Neuronal stem cell (in vitro differentiated cells): ENCODE data around the gene GABBR1.

Experiments used
- DNase-seq: peaks from one replicate; pipeline ENCODE4 v3.0.0-alpha.2; 2013; ENCODE audit warnings: low spot score
- H2AFZ ChIP-seq: one replicate; pipeline ENCODE4 v1.6.1; 2013; ENCODE audit warnings: mild to moderate bottlenecking, low read length, inconsistent platforms
- H2AK5ac ChIP-seq: 2 replicates; pipeline ENCODE4 v1.6.1; 2013; ENCODE audit warnings: low read depth, mild to moderate bottlenecking, inconsistent platforms, low read length, moderate library complexity, mixed read lengths
- H2BK120ac ChIP-seq: 2 replicates; pipeline ENCODE4 v1.6.1; 2013; ENCODE audit warnings: low read depth, mild to moderate bottlenecking, inconsistent platforms, low read length, moderate library complexity, mixed read lengths
- H2BK12ac ChIP-seq: one replicate; pipeline ENCODE4 v1.6.1; 2013; ENCODE audit warnings: low read length, inconsistent platforms
- H2BK15ac ChIP-seq: 2 replicates; pipeline ENCODE4 v1.6.1; 2013; ENCODE audit warnings: mild to moderate bottlenecking, low read length, inconsistent platforms, mixed read lengths
- H2BK5ac ChIP-seq: one replicate; pipeline ENCODE4 v1.6.1; 2013; ENCODE audit warnings: inconsistent platforms, mild to moderate bottlenecking, low read length, moderate library complexity
- H3K14ac ChIP-seq: one replicate; pipeline ENCODE4 v1.6.1; 2013; ENCODE audit warnings: low read length, inconsistent platforms
- H3K18ac ChIP-seq: 2 replicates; pipeline ENCODE4 v1.6.1; 2013; ENCODE audit warnings: low read length, inconsistent platforms
- H3K23ac ChIP-seq: 2 replicates; pipeline ENCODE4 v1.6.1; 2013; ENCODE audit warnings: low read depth, mild to moderate bottlenecking, mixed read lengths, low read length, inconsistent platforms; ENCODE audit not compliant: poor library complexity
- H3K27ac ChIP-seq: replicated peaks from 3 replicates; pipeline ENCODE4 v1.5.1; 2013; ENCODE audit warnings: low read length, inconsistent platforms
- H3K27me3 ChIP-seq, 3 experiments: 2 replicates each; pipeline ENCODE4 v1.6.1; 2013; ENCODE audit warnings: low read length in 3 of 3, mild to moderate bottlenecking in 2 of 3, inconsistent platforms in 1 of 3, low read depth in 1 of 3, mixed read lengths in 1 of 3, moderate library complexity in 1 of 3; ENCODE audit not compliant: control insufficient read depth in 3 of 3, insufficient read depth in 3 of 3
- H3K36me3 ChIP-seq, 2 donors: replicated peaks in 1 of 2; 2 replicates each; pipeline ENCODE4 v1.6.1; 2013; ENCODE audit warnings: low read length in 2 of 2; ENCODE audit not compliant: control insufficient read depth in 2 of 2, insufficient read depth in 2 of 2
- H3K4ac ChIP-seq: 2 replicates; pipeline ENCODE4 v1.6.1; 2013; ENCODE audit warnings: inconsistent platforms, mild to moderate bottlenecking, low read length, moderate library complexity
- H3K4me1 ChIP-seq, 2 donors: 1 replicate in 1 of 2; 2 replicates in 1 of 2; pipeline ENCODE4 v1.6.1; 2013; ENCODE audit warnings: low read length in 2 of 2, low read depth in 1 of 2; ENCODE audit not compliant: control insufficient read depth in 2 of 2, insufficient read depth in 1 of 2
- H3K4me2 ChIP-seq: one replicate; pipeline ENCODE4 v1.6.1; 2013; ENCODE audit warnings: mild to moderate bottlenecking, low read length, inconsistent platforms; ENCODE audit not compliant: insufficient read depth, poor library complexity, severe bottlenecking
- H3K4me3 ChIP-seq, 2 donors: 2 replicates each; pipeline ENCODE4 v1.5.1; 2013; ENCODE audit warnings: low read length in 2 of 2, mild to moderate bottlenecking in 2 of 2, inconsistent platforms in 1 of 2, moderate library complexity in 1 of 2
- H3K79me1 ChIP-seq: one replicate; pipeline ENCODE4 v1.6.1; 2013; ENCODE audit warnings: low read depth, mild to moderate bottlenecking, inconsistent platforms, low read length, moderate library complexity
- H3K9ac ChIP-seq: one replicate; pipeline ENCODE4 v1.6.1; 2013; ENCODE audit warnings: mild to moderate bottlenecking, low read depth, low read length, inconsistent platforms; ENCODE audit not compliant: poor library complexity
- H3K9me3 ChIP-seq, 2 donors: replicated peaks in 1 of 2; 2 replicates each; pipeline versions ENCODE3 to v1.6.1; 2013; ENCODE audit warnings: low read length in 2 of 2, mild to moderate bottlenecking in 2 of 2, inconsistent platforms in 1 of 2, low read depth in 1 of 2, mixed read lengths in 1 of 2, moderate library complexity in 1 of 2; ENCODE audit not compliant: control insufficient read depth in 2 of 2, insufficient read depth in 1 of 2
- H4K8ac ChIP-seq: one replicate; pipeline ENCODE4 v1.6.1; 2013; ENCODE audit warnings: low read depth, mild to moderate bottlenecking, inconsistent platforms, low read length, moderate library complexity
- H4K91ac ChIP-seq: one replicate; pipeline ENCODE4 v1.6.1; 2013; ENCODE audit warnings: low read length, low read depth, mild to moderate bottlenecking, inconsistent platforms; ENCODE audit not compliant: poor library complexity
- WGBS, 2 donors: extraction: QIAGEN DNeasy Blood & Tissue Kit; methylation state at CpG; one replicate each; pipeline ENCODE4 v1.1.7; 2013; ENCODE audit warnings: missing lambda C conversion rate in 2 of 2, mixed read lengths in 1 of 2; ENCODE audit not compliant: insufficient read length in 2 of 2, insufficient replicate concordance in 1 of 2; ENCODE audit errors: extremely low coverage in 2 of 2; 5-methylcytosine and 5-hydroxymethylcytosine counted together

The GABBR1 gene

DNA sequence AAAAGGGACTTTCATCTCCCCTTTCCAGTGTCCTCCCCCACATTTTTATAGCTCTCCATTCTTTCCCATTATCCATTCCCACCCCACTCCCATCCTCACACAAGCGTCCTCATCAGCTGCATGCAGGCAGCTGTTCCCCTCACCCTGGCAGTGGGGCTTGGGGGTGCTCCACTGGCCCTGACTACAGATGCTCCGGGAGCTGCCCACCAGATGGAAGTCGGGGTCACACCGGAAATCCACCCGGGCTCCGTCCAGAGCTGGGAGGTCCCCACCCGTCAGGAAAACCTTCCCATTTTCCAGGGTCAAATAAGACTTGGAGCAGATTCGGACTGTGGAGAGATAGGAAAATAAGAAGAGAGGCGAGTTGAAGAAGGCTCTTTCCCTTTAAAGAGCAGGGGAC, 2.7 kb downstream of the GABBR1 start:
- no peak overlapping the region for H2BK5ac ChIP-seq
- no peak overlapping the region for H3K4ac ChIP-seq
- no peak overlapping the region for H3K4me3 ChIP-seq
- H4K8ac ChIP-seq: no peak overlapping the region
- no peak overlapping the region for H2AK5ac ChIP-seq
- no peak overlapping the region for H3K23ac ChIP-seq
- no peak overlapping the region for H2BK15ac ChIP-seq
- no peak overlapping the region for H3K14ac ChIP-seq
- H3K4me1 ChIP-seq: peaks cover 34 to 45% of the 10 kb centered on the region in 2 donors
- H2BK12ac ChIP-seq: no peak overlapping the region
- peak overlapping the region; percentile 51 for H3K9ac ChIP-seq
- no peaks in the 10 kb centered on the region for H3K27me3 ChIP-seq
- H3K18ac ChIP-seq: no peak overlapping the region
- H4K91ac ChIP-seq: no peak overlapping the region
- H2AFZ ChIP-seq: no peak overlapping the region
- peaks cover 2 to 5% of the 10 kb centered on the region in 2 donors for H3K36me3 ChIP-seq
- H3K4me2 ChIP-seq: peak overlapping the region; percentile 21
- H3K27ac ChIP-seq: no peak overlapping the region
- H2BK120ac ChIP-seq: no peak overlapping the region
- no peaks in the 10 kb centered on the region for H3K9me3 ChIP-seq
- WGBS, 2 donors: no CpG with 5 or more reads among the region's 9 CpGs
- peaks cover 8% of the 10 kb centered on the region for H3K79me1 ChIP-seq
- DNase-seq: no peak

GRCh38 chr6:29629571-29629970, 3.4 kb downstream of the GABBR1 start:
- Histone ChIP-seq H3K79me1 (peaks cover 8% of the 10 kb centered on the region), H4K8ac (no peak overlapping the region), H2AFZ (no peak overlapping the region), H3K4me1 (peaks cover 40 to 52% of the 10 kb centered on the region in 2 donors), H3K9ac (no peak overlapping the region), H4K91ac (no peak overlapping the region), H2BK5ac (no peak overlapping the region), H3K9me3 (no peaks in the 10 kb centered on the region), H2BK12ac (no peak overlapping the region), H2BK120ac (no peak overlapping the region), H3K36me3 (peaks cover under 1 to 5% of the 10 kb centered on the region in 2 donors), H3K27me3 (no peaks in the 10 kb centered on the region), H3K23ac (no peak overlapping the region), H2AK5ac (no peak overlapping the region), H3K4me2 (no peak overlapping the region), H3K4ac (no peak overlapping the region), H3K14ac (no peak overlapping the region), H3K18ac (no peak overlapping the region), H3K27ac (no peak overlapping the region), H3K4me3 (no peak overlapping the region), H2BK15ac (no peak overlapping the region)
- WGBS, 2 donors: no CpG with 5 or more reads among the region's 2 CpGs
- DNase-seq: no peak

GRCh38 chr6:29628419-29629281, 4.3 kb downstream of the GABBR1 start:
- H2BK12ac ChIP-seq: no peak overlapping the region
- no peak overlapping the region for H3K14ac ChIP-seq
- no peak overlapping the region for H4K91ac ChIP-seq
- H3K4ac ChIP-seq: no peak overlapping the region
- H2BK15ac ChIP-seq: peak overlapping the region; percentile 45
- H2AK5ac ChIP-seq: peak overlapping the region; percentile 53
- no peaks in the 10 kb centered on the region for H3K27me3 ChIP-seq
- peaks cover 42 to 59% of the 10 kb centered on the region in 2 donors for H3K4me1 ChIP-seq
- H2BK120ac ChIP-seq: no peak overlapping the region
- no peak overlapping the region for H4K8ac ChIP-seq
- H3K9me3 ChIP-seq: no peaks in the 10 kb centered on the region
- peak overlapping the region; percentile 88 for H3K9ac ChIP-seq
- H2BK5ac ChIP-seq: peak overlapping the region; percentile 70
- peak overlapping the region; percentile 62 to 81 for H3K4me3 ChIP-seq
- H3K27ac ChIP-seq: peak overlapping the region; percentile 88
- no CpG with 5 or more reads among the region's 32 CpGs for WGBS, 2 donors
- DNase-seq: peak; percentile 78
- peak overlapping the region; percentile 98 for H3K18ac ChIP-seq
- H2AFZ ChIP-seq: peak overlapping the region; percentile 83
- peak overlapping the region; percentile 63 for H3K4me2 ChIP-seq
- peaks cover 8% of the 10 kb centered on the region for H3K79me1 ChIP-seq
- peak overlapping the region; percentile 59 for H3K23ac ChIP-seq
- H3K36me3 ChIP-seq: peaks cover 2 to 6% of the 10 kb centered on the region in 2 donors

DNA sequence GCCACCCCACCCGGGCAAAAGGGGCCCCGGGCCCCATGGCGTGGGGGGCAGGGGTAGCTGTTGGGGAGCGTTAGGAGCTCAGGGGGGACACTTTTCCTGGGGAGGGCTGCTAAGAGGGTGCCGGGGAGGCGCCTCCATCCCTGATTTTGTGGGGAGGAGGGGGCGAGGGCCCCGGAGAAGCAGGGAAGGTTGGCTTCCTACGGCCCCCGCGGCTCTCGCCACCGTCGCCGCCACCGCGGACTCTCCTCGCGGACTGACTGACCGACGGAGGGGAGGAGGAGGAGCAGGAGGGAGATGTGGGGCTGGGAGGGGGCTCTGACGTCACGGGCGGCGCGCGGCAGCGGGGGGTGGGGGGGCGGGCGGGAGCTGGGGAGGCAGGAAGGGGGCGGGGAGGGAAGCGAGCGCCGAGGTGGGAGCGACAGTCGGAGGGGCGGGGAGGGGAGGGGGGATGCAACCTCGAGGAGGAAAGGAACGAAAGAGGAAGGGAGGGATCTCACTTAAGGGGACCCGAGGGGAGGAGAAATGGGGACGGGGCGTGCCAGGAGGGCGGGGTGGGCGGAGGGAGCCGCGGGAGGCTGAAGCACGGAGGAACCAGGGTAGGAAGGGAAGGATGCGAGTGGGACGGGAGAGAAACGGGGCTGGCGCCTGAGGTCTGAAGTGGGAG, 5.1 kb downstream of the GABBR1 start:
- Histone ChIP-seq H3K36me3 (peaks cover 4 to 14% of the 10 kb centered on the region in 2 donors), H2BK15ac (peak overlapping the region; percentile 45), H3K4ac (peak overlapping the region; percentile 20), H2BK12ac (no peak overlapping the region), H3K9me3 (no peaks in the 10 kb centered on the region), H3K9ac (peak overlapping the region; percentile 97), H2BK120ac (no peak overlapping the region), H4K8ac (no peak overlapping the region), H3K23ac (peak overlapping the region; percentile 67), H2AFZ (peak overlapping the region; percentile 83), H3K18ac (peak overlapping the region; percentile 98), H3K27me3 (no peaks in the 10 kb centered on the region), H3K4me1 (peaks cover 49 to 65% of the 10 kb centered on the region in 2 donors), H4K91ac (no peak overlapping the region), H3K27ac (peak overlapping the region; percentile 88), H3K14ac (peak overlapping the region; percentile 77), H3K4me2 (peak overlapping the region; percentile 77), H3K79me1 (peaks cover 8% of the 10 kb centered on the region), H3K4me3 (peak overlapping the region; percentile 62 to 94), H2AK5ac (peak overlapping the region; percentile 98), H2BK5ac (peak overlapping the region; percentile 93)
- WGBS, 2 donors: no CpG with 5 or more reads among the region's 51 CpGs
- peak; percentile 86 for DNase-seq
